PC-9 (cell line): ENCODE measurements around the gene ZNF3. TPM values are rescaled to one million over a fixed set of nuclear protein-coding genes. Genes with fewer than 3 reads are reported as not detected.

Source experiments
- BruUV-seq: library from RNA; stranded (reverse); fragments of 400-500 nt; replicated peaks from 2 replicates; lab custom pipeline; 2021; lab: Mats Ljungman, UMichigan
- CTCF ChIA-PET: fragments of 300-600 bp; sonication (Branson Sonifier 250); formaldehyde crosslinking; loops from one replicate; lab custom pipeline; 2022; ENCODE audit warnings: antibody characterized with exemption; lab: Charles Lee
- POLR2A ChIA-PET: fragments of 300-600 bp; sonication (Branson Sonifier 250); formaldehyde crosslinking; loops from one replicate; lab custom pipeline; 2022; ENCODE audit warnings: antibody characterized with exemption; ENCODE audit not compliant: unreplicated experiment; lab: Charles Lee
- DNase-seq, 2 experiments: peaks; one replicate each; pipeline versions ENCODE4 v3.0.0 to v3.0.0-alpha.2; 2015 to 2022; ENCODE audit warnings: mixed read lengths in 1 of 2
- H2AFZ ChIP-seq: fragments of 200-600 bp; sonication (generic); 2 replicates; pipeline ENCODE4 v1.8.1; 2017; ENCODE audit warnings: antibody characterized with exemption
- H3F3A ChIP-seq: fragments of 200-600 bp; sonication (generic); 2 replicates; pipeline ENCODE4 v1.8.1; 2017; ENCODE audit warnings: antibody characterized with exemption, mild to moderate bottlenecking, low read depth; ENCODE audit not compliant: insufficient read depth
- H3K27ac ChIP-seq: fragments of 200-600 bp; sonication (generic); 2 replicates; pipeline ENCODE4 v1.6.1; 2016; ENCODE audit warnings: mixed run types
- H3K27me3 ChIP-seq: fragments of 200-600 bp; sonication (generic); 2 replicates; pipeline ENCODE4 v1.6.1; 2016; ENCODE audit warnings: low read depth, mixed run types; ENCODE audit not compliant: insufficient read depth
- H3K36me3 ChIP-seq: fragments of 200-600 bp; sonication (generic); 2 replicates; pipeline ENCODE4 v1.6.1; 2016; ENCODE audit warnings: low read depth, mixed run types
- H3K4me1 ChIP-seq: fragments of 200-600 bp; sonication (generic); replicated peaks from 2 replicates; pipeline ENCODE4 v1.6.1; 2016; ENCODE audit warnings: mixed run types; ENCODE audit not compliant: insufficient read depth
- H3K4me2 ChIP-seq: fragments of 200-600 bp; sonication (generic); 2 replicates; pipeline ENCODE4 v1.6.1; 2017; ENCODE audit warnings: mixed run types
- H3K4me3 ChIP-seq: fragments of 200-600 bp; sonication (generic); 2 replicates; pipeline ENCODE4 v1.6.1; 2016; ENCODE audit warnings: mixed run types
- H3K79me2 ChIP-seq: fragments of 200-600 bp; sonication (generic); 2 replicates; pipeline ENCODE4 v1.6.1; 2017; ENCODE audit warnings: low read depth, mixed run types
- H3K9me2 ChIP-seq: fragments of 200-600 bp; sonication (generic); 2 replicates; pipeline ENCODE4 v1.8.1; 2017; ENCODE audit warnings: mild to moderate bottlenecking; ENCODE audit not compliant: insufficient read depth
- H3K9me3 ChIP-seq: fragments of 200-600 bp; sonication (generic); 2 replicates; pipeline ENCODE4 v1.8.1; 2016; ENCODE audit warnings: low read depth; ENCODE audit not compliant: insufficient read depth
- H4K20me1 ChIP-seq: fragments of 200-600 bp; sonication (generic); 2 replicates; pipeline ENCODE4 v1.8.1; 2017; ENCODE audit not compliant: insufficient read depth
- EZH2 ChIP-seq: fragments of 200-600 bp; sonication (generic); IDR thresholded peaks from 2 replicates; pipeline ENCODE4 v1.8.0; 2017; ENCODE audit warnings: antibody characterized with exemption, low read depth
- intact Hi-C: fragments of 100-400 bp; cut with micrococcal nuclease; formaldehyde crosslinking; loops from one replicate; pipeline ENCODE4 v1.10.0; 2022; ENCODE audit not compliant: unreplicated experiment
- total RNA-seq: library from RNA; stranded (reverse); gene quantifications from 2 replicates; pipeline ENCODE4 v1.2.3, GENCODE V29; 2021
- TF ChIP-seq, protein P1 (sequence below): fragments of 200-600 bp; sonication (generic); conservative IDR thresholded peaks from 2 replicates; pipeline ENCODE4 v1.6.1; 2017; ENCODE audit warnings: mixed run types, antibody characterized with exemption, mild to moderate bottlenecking, moderate library complexity

The ZNF3 gene
- total RNA-seq, 1 experiment from 2014 or later, result 39.0 TPM

DNA sequence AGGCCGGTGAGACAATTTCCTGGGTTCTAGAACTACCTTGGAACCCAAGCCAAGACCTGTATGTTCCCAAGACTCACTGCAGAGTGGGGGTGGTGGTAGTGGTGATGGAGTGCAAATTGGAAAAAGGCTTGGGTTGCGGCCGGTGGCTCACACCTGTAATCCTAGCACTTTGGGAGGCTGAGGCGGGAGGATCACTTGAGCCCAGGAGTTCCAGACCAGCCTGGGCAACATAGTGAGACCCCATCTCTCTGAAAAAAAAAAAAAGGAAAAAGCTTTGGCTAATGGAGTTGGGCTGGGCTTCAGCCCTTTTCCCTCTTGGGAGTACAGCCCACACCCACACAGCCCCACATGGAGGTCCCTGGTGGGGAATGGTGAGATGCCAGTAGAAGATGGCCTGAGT lies 24.0 kb upstream of the ZNF3 start:
- no peak overlapping the region for H2AFZ ChIP-seq
- no peaks in the 10 kb centered on the region for H3K9me2 ChIP-seq
- ChIA-PET POLR2A (no interaction called here), CTCF (no interaction called here)
- no peak overlapping the region for H3K4me3 ChIP-seq
- BruUV-seq, result no TSS peak
- H3K9me3 ChIP-seq, result no peaks in the 10 kb centered on the region
- H3K4me2 ChIP-seq, result no peak overlapping the region
- H4K20me1 ChIP-seq, result no peaks in the 10 kb centered on the region
- intact Hi-C loops, result no loop called here
- H3K27me3 ChIP-seq, result no peaks in the 10 kb centered on the region
- H3K36me3 ChIP-seq, result peaks cover 4% of the 10 kb centered on the region
- TF ChIP-seq, protein P1, sequence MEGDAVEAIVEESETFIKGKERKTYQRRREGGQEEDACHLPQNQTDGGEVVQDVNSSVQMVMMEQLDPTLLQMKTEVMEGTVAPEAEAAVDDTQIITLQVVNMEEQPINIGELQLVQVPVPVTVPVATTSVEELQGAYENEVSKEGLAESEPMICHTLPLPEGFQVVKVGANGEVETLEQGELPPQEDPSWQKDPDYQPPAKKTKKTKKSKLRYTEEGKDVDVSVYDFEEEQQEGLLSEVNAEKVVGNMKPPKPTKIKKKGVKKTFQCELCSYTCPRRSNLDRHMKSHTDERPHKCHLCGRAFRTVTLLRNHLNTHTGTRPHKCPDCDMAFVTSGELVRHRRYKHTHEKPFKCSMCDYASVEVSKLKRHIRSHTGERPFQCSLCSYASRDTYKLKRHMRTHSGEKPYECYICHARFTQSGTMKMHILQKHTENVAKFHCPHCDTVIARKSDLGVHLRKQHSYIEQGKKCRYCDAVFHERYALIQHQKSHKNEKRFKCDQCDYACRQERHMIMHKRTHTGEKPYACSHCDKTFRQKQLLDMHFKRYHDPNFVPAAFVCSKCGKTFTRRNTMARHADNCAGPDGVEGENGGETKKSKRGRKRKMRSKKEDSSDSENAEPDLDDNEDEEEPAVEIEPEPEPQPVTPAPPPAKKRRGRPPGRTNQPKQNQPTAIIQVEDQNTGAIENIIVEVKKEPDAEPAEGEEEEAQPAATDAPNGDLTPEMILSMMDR, result no peak
- TF ChIP-seq EZH2, result no peak
- H3F3A ChIP-seq, result peaks cover 13% of the 10 kb centered on the region; the same call in 1 of the 2 replicates
- peaks cover 7% of the 10 kb centered on the region for H3K4me1 ChIP-seq
- DNase-seq, result no peak
- H3K79me2 ChIP-seq, result peaks cover 9% of the 10 kb centered on the region
- H3K27ac ChIP-seq, result no peak overlapping the region

DNA sequence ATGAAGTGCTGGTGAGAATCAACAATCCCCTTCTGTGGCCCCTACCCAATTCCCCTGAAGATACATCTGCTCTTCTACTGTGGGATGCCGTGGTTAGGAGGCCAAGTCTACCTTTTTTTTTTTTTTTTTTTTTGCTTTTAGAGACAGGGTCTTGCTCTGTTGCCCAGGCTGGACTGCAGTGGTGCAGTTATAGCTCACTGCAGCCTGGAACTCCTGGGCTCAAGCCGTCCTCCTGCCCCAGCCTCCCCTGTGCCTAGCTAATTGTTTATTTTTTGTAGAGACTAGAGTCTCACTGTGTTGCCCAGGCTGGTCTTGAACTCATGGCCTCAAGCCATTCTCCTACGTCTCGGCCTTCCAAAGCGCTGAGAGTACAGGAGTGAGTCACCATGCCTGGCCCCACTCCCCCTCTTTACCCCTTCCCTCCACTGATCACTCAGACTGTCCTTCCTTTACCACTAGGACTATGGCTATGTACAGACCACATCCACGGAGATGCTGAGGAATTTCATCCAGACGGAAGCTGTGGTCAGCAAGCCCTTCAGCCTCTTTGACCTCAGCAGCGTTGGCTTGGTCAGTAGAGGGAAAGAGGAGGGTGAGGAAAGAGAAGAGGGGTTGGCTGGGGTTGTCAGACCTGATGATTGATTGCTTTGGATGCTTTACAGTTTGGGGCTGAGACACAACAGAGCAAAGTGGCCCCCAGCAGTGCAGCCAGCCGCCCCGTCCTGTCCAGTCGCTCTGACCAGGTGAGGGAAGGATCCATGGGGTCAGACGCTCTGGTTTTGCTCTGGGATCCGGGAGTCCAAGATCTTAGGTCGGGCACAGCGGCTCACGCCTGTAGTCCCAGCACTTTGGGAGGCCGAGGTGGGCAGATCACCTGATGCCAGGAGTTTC lies 21.7 kb upstream of the ZNF3 start:
- Histone ChIP-seq H3K9me3 (no peaks in the 10 kb centered on the region), H3K79me2 (peaks cover 31% of the 10 kb centered on the region), H3K9me2 (no peaks in the 10 kb centered on the region), H3K27ac (no peak overlapping the region), H3K4me3 (peak overlapping the region; percentile 99; the same call in 1 of the 2 replicates), H3K27me3 (no peaks in the 10 kb centered on the region), H3F3A (peaks cover 33% of the 10 kb centered on the region), H3K4me1 (peaks cover 19% of the 10 kb centered on the region), H3K36me3 (peaks cover 22% of the 10 kb centered on the region), H4K20me1 (no peaks in the 10 kb centered on the region; the same call in 1 of the 2 replicates), H2AFZ (no peak overlapping the region), H3K4me2 (peak overlapping the region; percentile 87)
- CTCF ChIA-PET, result interaction anchor here (0.6 kb wide), 2 partner anchors 8 to 22 kb away, joined by 6 read pairs; no protein-coding TSS in a partner anchor
- intact Hi-C loops, result no loop called here
- no TSS peak for BruUV-seq
- TF ChIP-seq, protein P1, result no peak
- TF ChIP-seq EZH2, result no peak
- no peak for DNase-seq
- POLR2A ChIA-PET, result interaction anchor here (0.6 kb wide), 1 partner anchor 21 kb away, joined by 6 read pairs; no protein-coding TSS in a partner anchor

DNA sequence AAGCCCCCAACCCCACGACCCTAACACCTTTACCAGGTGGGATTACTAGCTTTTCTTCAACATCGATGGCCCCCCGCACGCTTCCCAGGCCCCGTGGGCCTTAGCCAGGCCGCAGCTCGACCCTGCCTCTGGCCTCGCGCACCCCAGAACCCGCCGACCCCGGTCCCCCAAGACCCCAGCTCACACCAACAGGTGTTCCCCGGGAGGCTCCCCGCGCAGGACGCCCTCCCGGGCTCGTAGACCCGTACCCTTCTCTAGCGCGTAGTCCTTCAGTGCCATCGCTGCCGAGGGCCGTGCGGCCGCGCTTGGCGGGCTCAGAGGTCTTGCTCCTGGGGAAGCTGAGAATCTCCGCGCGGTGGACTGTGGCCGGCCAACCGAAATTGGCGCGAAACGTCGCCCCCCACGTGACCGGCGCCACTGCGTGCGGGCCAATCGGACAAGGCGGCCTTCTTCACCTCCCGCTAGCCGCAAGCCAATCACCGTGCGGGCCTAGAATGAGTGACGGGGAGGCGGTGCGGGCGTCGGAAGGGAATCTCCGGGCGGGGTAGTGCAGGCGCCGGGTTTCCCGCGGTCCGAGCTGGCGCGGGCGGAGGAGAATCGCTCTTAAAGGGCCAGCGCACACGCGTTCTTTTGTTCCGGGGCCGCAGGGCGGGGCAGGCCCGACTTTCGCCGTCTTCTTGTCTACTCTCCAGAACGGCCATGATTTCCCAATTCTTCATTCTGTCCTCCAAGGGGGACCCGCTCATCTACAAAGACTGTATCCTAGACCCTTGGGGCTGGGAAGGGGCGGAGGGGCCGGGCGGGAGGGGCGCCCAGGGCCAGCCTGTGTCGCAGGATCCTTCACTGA lies 19.7 kb upstream of the ZNF3 start, which contains the start of the genes AP4M1 and MCM7:
AP4M1 (plus strand) TSS at position 628 of the 847 bp plus-strand sequence; CDS start at position 700, 72 bp downstream.
MCM7 (minus strand) TSS at position 382 of the 847 bp plus-strand sequence; CDS start at position 279, 103 bp downstream.
- Histone ChIP-seq H3F3A (peaks cover 52% of the 10 kb centered on the region), H2AFZ (peak within 1 kb of the TSS; percentile 88), H3K9me3 (no peaks in the 10 kb centered on the region), H3K4me3 (peak within 1 kb of the TSS; percentile 99), H3K4me1 (peaks cover 19% of the 10 kb centered on the region), H3K36me3 (peaks cover 35% of the 10 kb centered on the region), H4K20me1 (peaks cover 1% of the 10 kb centered on the region; the same call in 1 of the 2 replicates), H3K27ac (peak within 1 kb of the TSS; percentile 85), H3K27me3 (no peaks in the 10 kb centered on the region), H3K79me2 (peaks cover 48% of the 10 kb centered on the region), H3K9me2 (no peaks in the 10 kb centered on the region), H3K4me2 (peak within 1 kb of the TSS; percentile 94)
- peak; percentile 96 to 100 for DNase-seq
- ChIA-PET POLR2A (interaction anchor here (0.5 to 1.2 kb wide), 8 partner anchors 19 to 961 kb away, joined by 3 to 24 read pairs (median 6); partner anchors contain the start of gene ZCWPW1), CTCF (interaction anchor here (0.6 to 1.8 kb wide), 4 partner anchors 19 to 280 kb away, joined by 3 to 12 read pairs (median 4); no protein-coding TSS in a partner anchor)
- TSS peak; percentile 32 for BruUV-seq
- intact Hi-C loops, result loop anchor here (1.0 to 2.0 kb wide), 4 partner anchors 18 to 328 kb away; partner anchors contain the start of genes CNPY4, MBLAC1, MEPCE and TAF6
- TF ChIP-seq EZH2, result no peak
- TF ChIP-seq, protein P1, result no peak
